Keratinocyte (primary cell): ENCODE data around the gene MANEAL. TPM values are rescaled to one million over a fixed set of nuclear protein-coding genes. Genes with fewer than 3 reads are reported as not detected.
A peak's percentile ranks its signal among the peaks of the same experiment; 100 is the strongest.

Experiments
- DNase-seq: peaks from one replicate; pipeline ENCODE4 v3.0.0-alpha.2; 2011; ENCODE audit warnings: low read depth, missing footprints, low spot score
- FAIRE-seq: peaks from 2 replicates; lab custom pipeline; 2011; peaks lifted over from hg19 to GRCh38; lab: Jason Lieb, UNC
- H2AFZ ChIP-seq: 2 replicates; pipeline ENCODE4 v1.6.0; 2012; ENCODE audit warnings: low read length, control low read depth, inconsistent platforms; ENCODE audit not compliant: control insufficient read depth
- H3K27ac ChIP-seq: 2 replicates; pipeline ENCODE4 v1.5.1; 2011; ENCODE audit warnings: low read length; ENCODE audit not compliant: control insufficient read depth, insufficient read depth
- H3K27me3 ChIP-seq: 3 replicates; pipeline ENCODE4 v1.6.0; 2011; ENCODE audit warnings: low read length; ENCODE audit not compliant: control insufficient read depth, insufficient read depth; ENCODE audit errors: extremely low read depth
- H3K36me3 ChIP-seq, 2 experiments: 2 replicates in 1 of 2; 3 replicates in 1 of 2; pipeline ENCODE4 v1.5.1; 2011; ENCODE audit warnings: low read length in 2 of 2, mild to moderate bottlenecking in 1 of 2; ENCODE audit not compliant: control insufficient read depth in 2 of 2, insufficient read depth in 2 of 2; ENCODE audit errors: extremely low read depth in 1 of 2
- H3K4me1 ChIP-seq: 3 replicates; pipeline ENCODE4 v1.5.1; 2011; ENCODE audit warnings: low read length; ENCODE audit not compliant: control insufficient read depth, insufficient read depth; ENCODE audit errors: extremely low read depth
- H3K4me2 ChIP-seq: 3 replicates; pipeline ENCODE4 v1.6.0; 2011; ENCODE audit warnings: low read depth, low read length; ENCODE audit not compliant: control insufficient read depth, insufficient read depth; ENCODE audit errors: extremely low read depth
- H3K4me3 ChIP-seq, 3 experiments: fragments of 200-600 bp in 1 of 3; sonication (generic) in 1 of 3; 2 replicates in 2 of 3; 3 replicates in 1 of 3; pipeline ENCODE4 v1.5.1; 2011 to 2016; ENCODE audit warnings: low read length in 3 of 3, mild to moderate bottlenecking in 3 of 3, control low read depth in 2 of 3, inconsistent platforms in 1 of 3, low read depth in 1 of 3, mixed read lengths in 1 of 3, mixed run types in 1 of 3, moderate library complexity in 1 of 3; ENCODE audit not compliant: control insufficient read depth in 2 of 3, insufficient read depth in 2 of 3; ENCODE audit errors: extremely low read depth in 1 of 3
- H3K79me2 ChIP-seq: 2 replicates; pipeline ENCODE4 v1.6.0; 2012; ENCODE audit warnings: low read length; ENCODE audit not compliant: control insufficient read depth, insufficient read depth
- H3K9ac ChIP-seq: 3 replicates; pipeline ENCODE4 v1.6.0; 2011; ENCODE audit warnings: low read length; ENCODE audit not compliant: control insufficient read depth, insufficient read depth; ENCODE audit errors: extremely low read depth
- H3K9me1 ChIP-seq: 3 replicates; pipeline ENCODE4 v1.6.0; 2011; ENCODE audit warnings: low read length; ENCODE audit not compliant: control insufficient read depth, insufficient read depth; ENCODE audit errors: extremely low read depth
- H3K9me3 ChIP-seq: 2 replicates; pipeline ENCODE4 v1.5.1; 2012; ENCODE audit warnings: low read depth, low read length; ENCODE audit not compliant: control insufficient read depth
- H4K20me1 ChIP-seq: 3 replicates; pipeline ENCODE4 v1.6.0; 2011; ENCODE audit warnings: low read length; ENCODE audit not compliant: control insufficient read depth, insufficient read depth; ENCODE audit errors: extremely low read depth
- EZH2 ChIP-seq: IDR thresholded peaks from one replicate; pipeline ENCODE4 v1.6.1; 2012; ENCODE audit warnings: inconsistent platforms, mild to moderate bottlenecking, low read length, moderate library complexity
- dilution Hi-C: fragments of 300-500 bp; cut with MboI; formaldehyde crosslinking; loops from one replicate; pipeline ENCODE4 v1.7.0; 2020; ENCODE audit warnings: low sequenced_read_pairs; ENCODE audit not compliant: extremely low pct_ligation_motif_present
- polyA plus RNA-seq, 5 experiments: library from polyadenylated mRNA; depleted of rRNA in 3 of 5; stranded (reverse) in 3 of 5; stranded (forward) in 1 of 5; unstranded in 1 of 5; fragments of >200 nt; gene quantifications; 1 replicate in 1 of 5; 2 replicates in 3 of 5; 3 replicates in 1 of 5; pipeline versions ENCODE4 v1.2.1 to v1.2.3, GENCODE V29; 2011 to 2012; ENCODE audit warnings: missing spikeins in 2 of 5, low read depth in 1 of 5, low replicate concordance in 1 of 5
- TF ChIP-seq, protein P1 (sequence below), 3 experiments: IDR thresholded peaks in 1 of 3; conservative IDR thresholded peaks in 1 of 3; optimal IDR thresholded peaks in 1 of 3; 2 replicates in 2 of 3; 3 replicates in 1 of 3; pipeline versions ENCODE3 to v1.5.1; 2011; ENCODE audit warnings: low read length in 3 of 3, mild to moderate bottlenecking in 3 of 3, moderate library complexity in 2 of 3, control low read depth in 1 of 3, inconsistent platforms in 1 of 3; ENCODE audit not compliant: insufficient read depth in 2 of 3; ENCODE audit errors: extremely low read depth in 1 of 3

MANEAL gene
- polyA plus RNA-seq, 1 donor (not counting 4 experiments of a cell fraction or from before 2014, with no cell fraction given), result 0.37 TPM

DNA sequence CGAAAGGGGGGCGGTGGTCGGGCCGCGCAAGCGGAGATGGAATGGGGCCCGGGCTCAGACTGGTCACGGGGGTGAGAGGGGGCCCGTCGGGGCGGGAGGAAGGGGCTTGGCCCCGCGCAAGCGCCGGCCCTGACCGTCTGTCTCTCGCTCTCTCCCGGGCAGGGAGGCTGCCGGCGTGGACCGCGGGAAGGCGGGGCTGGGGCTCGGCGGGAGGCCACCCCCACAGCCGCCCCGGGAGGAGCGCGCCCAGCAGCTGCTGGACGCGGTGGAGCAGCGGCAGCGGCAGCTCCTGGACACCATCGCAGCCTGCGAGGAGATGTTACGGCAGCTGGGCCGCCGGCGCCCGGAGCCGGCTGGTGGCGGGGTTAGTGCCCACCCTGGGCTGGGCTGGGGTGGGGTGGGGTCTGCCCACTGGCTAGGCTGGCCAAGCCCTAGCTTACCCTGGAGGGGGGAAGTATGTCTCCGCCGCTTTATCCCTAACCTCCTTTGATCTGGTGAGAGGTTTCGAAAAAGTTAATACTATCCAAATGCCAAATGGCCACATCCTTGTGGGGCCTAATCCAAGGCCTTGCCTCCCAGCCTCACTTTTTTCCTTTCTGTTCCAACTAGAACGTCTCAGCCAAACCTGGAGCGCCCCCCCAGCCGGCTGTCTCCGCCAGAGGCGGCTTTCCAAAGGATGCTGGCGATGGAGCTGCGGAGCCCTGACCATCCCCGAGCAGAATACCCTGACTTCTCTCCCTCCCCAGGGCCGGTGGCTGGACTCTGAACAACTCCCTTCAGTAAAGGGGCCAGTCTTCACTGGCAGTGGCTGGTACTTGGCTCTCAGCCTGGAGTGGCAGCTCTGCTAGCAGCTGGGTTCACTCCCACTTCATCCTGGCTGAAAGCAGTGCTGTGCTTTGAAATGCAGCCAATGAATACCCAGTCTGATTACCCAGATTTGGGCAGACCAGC is 15.0 kb downstream of the MANEAL start:
- peak overlapping the region; percentile 86 for H3K4me2 ChIP-seq
- H4K20me1 ChIP-seq, result peaks cover 7% of the 10 kb centered on the region
- peaks cover 3% of the 10 kb centered on the region for H3K9me1 ChIP-seq
- H2AFZ ChIP-seq, result no peak overlapping the region
- no peaks in the 10 kb centered on the region for H3K27me3 ChIP-seq
- TF ChIP-seq EZH2, result no peak
- TF ChIP-seq, protein P1, sequence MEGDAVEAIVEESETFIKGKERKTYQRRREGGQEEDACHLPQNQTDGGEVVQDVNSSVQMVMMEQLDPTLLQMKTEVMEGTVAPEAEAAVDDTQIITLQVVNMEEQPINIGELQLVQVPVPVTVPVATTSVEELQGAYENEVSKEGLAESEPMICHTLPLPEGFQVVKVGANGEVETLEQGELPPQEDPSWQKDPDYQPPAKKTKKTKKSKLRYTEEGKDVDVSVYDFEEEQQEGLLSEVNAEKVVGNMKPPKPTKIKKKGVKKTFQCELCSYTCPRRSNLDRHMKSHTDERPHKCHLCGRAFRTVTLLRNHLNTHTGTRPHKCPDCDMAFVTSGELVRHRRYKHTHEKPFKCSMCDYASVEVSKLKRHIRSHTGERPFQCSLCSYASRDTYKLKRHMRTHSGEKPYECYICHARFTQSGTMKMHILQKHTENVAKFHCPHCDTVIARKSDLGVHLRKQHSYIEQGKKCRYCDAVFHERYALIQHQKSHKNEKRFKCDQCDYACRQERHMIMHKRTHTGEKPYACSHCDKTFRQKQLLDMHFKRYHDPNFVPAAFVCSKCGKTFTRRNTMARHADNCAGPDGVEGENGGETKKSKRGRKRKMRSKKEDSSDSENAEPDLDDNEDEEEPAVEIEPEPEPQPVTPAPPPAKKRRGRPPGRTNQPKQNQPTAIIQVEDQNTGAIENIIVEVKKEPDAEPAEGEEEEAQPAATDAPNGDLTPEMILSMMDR (optimal IDR thresholded peaks at IDR 0.05 in 1 of 3, IDR thresholded peaks at IDR 0.05 in 1 of 3, conservative IDR thresholded peaks at IDR 0.05 in 1 of 3; ENCODE audit: extremely low read depth in 1 of 3, insufficient read depth in 2 of 3, low read length in 3 of 3), result peak in 1 of 3 experiments; percentile 1
- dilution Hi-C loops, result no loop called here
- peaks cover 32 to 33% of the 10 kb centered on the region in 2 experiments for H3K36me3 ChIP-seq
- peak overlapping the region; percentile 62 for H3K27ac ChIP-seq
- peaks cover 49% of the 10 kb centered on the region for H3K79me2 ChIP-seq
- DNase-seq (no peak), FAIRE-seq (no peak)
- H3K9ac ChIP-seq, result peak overlapping the region; percentile 79
- no peaks in the 10 kb centered on the region for H3K9me3 ChIP-seq
- H3K4me1 ChIP-seq, result peaks cover 15% of the 10 kb centered on the region
- peak overlapping the region; percentile 63 to 97 (median 97) for H3K4me3 ChIP-seq

DNA sequence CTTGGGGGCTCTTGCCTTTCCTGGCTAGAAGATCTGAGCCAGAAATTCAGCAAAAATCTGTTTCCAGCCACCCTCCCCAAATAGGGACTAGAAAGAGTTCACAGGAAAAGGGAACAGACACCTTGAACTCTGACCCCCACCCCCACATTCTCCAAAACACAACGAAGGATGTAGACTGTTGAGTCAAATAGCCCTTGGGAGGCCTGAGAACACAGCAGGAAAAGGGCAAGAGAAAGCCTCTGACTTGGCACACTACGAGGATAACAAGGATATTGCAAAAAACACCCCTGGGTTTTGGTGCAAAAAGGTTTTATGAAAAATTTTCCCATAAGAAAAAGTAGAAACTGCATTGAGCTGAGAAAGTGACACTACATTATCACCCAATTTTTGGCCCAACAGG is 16.3 kb downstream of the MANEAL start:
- Histone ChIP-seq H3K9ac (no peak overlapping the region), H3K36me3 (peaks cover 24 to 27% of the 10 kb centered on the region in 2 experiments)

More for the DNA sequence above, 16.3 kb downstream of the MANEAL start:
- H4K20me1 ChIP-seq, result peaks cover 7% of the 10 kb centered on the region
- H3K9me3 ChIP-seq, result no peaks in the 10 kb centered on the region
- no peak overlapping the region for H3K27ac ChIP-seq
- DNase-seq (no peak), FAIRE-seq (no peak)
- dilution Hi-C loops, result no loop called here
- TF ChIP-seq, protein P1 (optimal IDR thresholded peaks at IDR 0.05 in 1 of 3, IDR thresholded peaks at IDR 0.05 in 1 of 3, conservative IDR thresholded peaks at IDR 0.05 in 1 of 3; ENCODE audit: extremely low read depth in 1 of 3, insufficient read depth in 2 of 3, low read length in 3 of 3), result no peak
- no peak for TF ChIP-seq EZH2
- no peak overlapping the region for H3K4me3 ChIP-seq
- H3K27me3 ChIP-seq, result no peaks in the 10 kb centered on the region
- H3K79me2 ChIP-seq, result peaks cover 47% of the 10 kb centered on the region
- no peak overlapping the region for H3K4me2 ChIP-seq
- peaks cover 6% of the 10 kb centered on the region for H3K9me1 ChIP-seq
- no peak overlapping the region for H2AFZ ChIP-seq
- peaks cover 15% of the 10 kb centered on the region for H3K4me1 ChIP-seq
